Gastrocnemius medialis (tissue), 4 donors: Measurements from ENCODE around the gene CDKL1.

Source experiments
- CTCF ChIP-seq, 5 experiments: fragments of 450-650 bp in 3 of 5; fragments of 200-600 bp in 2 of 5; sonication (generic) in 2 of 5; IDR thresholded peaks in 4 of 5; conservative IDR thresholded peaks in 1 of 5; 1 replicate in 4 of 5; 2 replicates in 1 of 5; pipeline ENCODE4 v1.5.1; 2016 to 2019; ENCODE audit warnings: antibody characterized with exemption in 5 of 5, mild to moderate bottlenecking in 3 of 5, moderate library complexity in 3 of 5
- POLR2A ChIP-seq, 2 donors: fragments of 450-650 bp; IDR thresholded peaks; one replicate each; pipeline ENCODE4 v1.6.1; 2017; ENCODE audit warnings: antibody characterized with exemption in 2 of 2, mild to moderate bottlenecking in 2 of 2, moderate library complexity in 2 of 2

DNA sequence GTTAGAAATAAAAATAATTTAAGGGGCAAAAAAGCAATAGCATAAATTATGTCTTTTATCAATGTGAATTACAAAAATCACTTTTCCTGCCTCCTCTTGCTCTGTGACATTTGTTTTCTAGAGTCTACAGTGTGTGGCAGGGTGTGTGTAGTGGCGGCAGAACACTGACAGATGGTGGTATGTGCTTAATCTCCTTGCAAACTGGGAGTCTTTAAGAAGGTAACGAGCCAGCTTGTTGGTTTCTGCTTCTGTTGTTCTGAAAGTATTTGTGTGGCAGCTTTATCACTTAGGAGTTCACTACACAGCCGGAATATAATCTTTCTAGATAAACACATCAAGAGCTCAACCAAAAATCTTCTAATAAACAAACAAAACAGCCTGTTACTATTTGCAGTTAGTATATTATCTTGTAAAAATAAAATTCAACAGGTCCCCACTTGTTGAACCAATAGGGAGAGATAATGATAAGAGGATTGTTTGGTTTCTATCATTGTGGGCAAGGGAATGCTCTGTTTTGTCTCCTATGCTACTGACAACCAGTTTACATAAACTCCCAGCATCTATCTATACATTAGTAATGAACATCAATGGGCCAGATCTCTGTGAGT lies 13.0 kb downstream of the CDKL1 start:
- TF ChIP-seq CTCF (IDR thresholded peaks at IDR 0.05 in 4 of 5, conservative IDR thresholded peaks at IDR 0.05 in 1 of 5): no peak
- no peak for TF ChIP-seq POLR2A (IDR thresholded peaks at IDR 0.05)
